Measurements from ENCODE around the gene COL27A1. TPM values are rescaled to one million over a fixed set of nuclear protein-coding genes. Genes with fewer than 3 reads are reported as not detected.
"Not testable (repeated sequence)": the region's sequence is repeated elsewhere in the genome, so short reads cannot be mapped to it uniquely, and the experiment has no call there.

Gene COL27A1
- total RNA-seq, 1 donor from 2014 or later, result 13.0 TPM

- H3K4me1 ChIP-seq, result peaks cover under 1% of the 10 kb centered on the region
- H3K36me3 ChIP-seq, result no peaks in the 10 kb centered on the region
- H3K27ac ChIP-seq, result no peak overlapping the region
- intact Hi-C loops (cut with DNase I), result no loop called here
- no peaks in the 10 kb centered on the region for H3K27me3 ChIP-seq (ENCODE audit: low read depth)
- no peak overlapping the region for H3K4me3 ChIP-seq
- DNase-seq (no peak), ATAC-seq (no peak)
- no peak for TF ChIP-seq CTCF (IDR thresholded peaks at IDR 0.05)
- H3K9me3 ChIP-seq, result no peaks in the 10 kb centered on the region
Measured at GRCh38 chr9:114124138-114124537, 31.2 kb upstream of the COL27A1 start.

- no peaks in the 10 kb centered on the region for H3K9me3 ChIP-seq
- H3K27me3 ChIP-seq (ENCODE audit: low read depth), result no peaks in the 10 kb centered on the region
- ATAC-seq (no peak), DNase-seq (no peak)
- no peaks in the 10 kb centered on the region for H3K36me3 ChIP-seq
- no peaks in the 10 kb centered on the region for H3K4me1 ChIP-seq
- intact Hi-C loops (cut with DNase I), result no loop called here
- H3K27ac ChIP-seq, result no peak overlapping the region
- no peak overlapping the region for H3K4me3 ChIP-seq
- TF ChIP-seq CTCF (IDR thresholded peaks at IDR 0.05), result no peak
Measured at GRCh38 chr9:114124666-114125475, 30.5 kb upstream of the COL27A1 start.

GRCh38 chr9:114125476-114126013 lies 29.8 kb upstream of the COL27A1 start:
- ATAC-seq, result no peak
- Histone ChIP-seq H3K4me1 (no peaks in the 10 kb centered on the region), H3K4me3 (no peak overlapping the region), H3K9me3 (no peaks in the 10 kb centered on the region), H3K27me3 (ENCODE audit: low read depth) (no peaks in the 10 kb centered on the region), H3K36me3 (no peaks in the 10 kb centered on the region), H3K27ac (no peak overlapping the region)
- no peak for DNase-seq
- TF ChIP-seq CTCF (IDR thresholded peaks at IDR 0.05), result no peak
- intact Hi-C loops (cut with DNase I), result no loop called here

GRCh38 chr9:114126247-114127060 lies 28.9 kb upstream of the COL27A1 start:
- ATAC-seq, result no peak

GRCh38 chr9:114128759-114129158 lies 26.6 kb upstream of the COL27A1 start:
- H3K36me3 ChIP-seq; H3K4me3 ChIP-seq; intact Hi-C loops (cut with DNase I); H3K27ac ChIP-seq; H3K9me3 ChIP-seq; DNase-seq; H3K27me3 ChIP-seq (ENCODE audit: low read depth); H3K4me1 ChIP-seq; ATAC-seq: not testable (repeated sequence)

More at GRCh38 chr9:114126247-114127060, 28.9 kb upstream of the COL27A1 start:
- Histone ChIP-seq H3K4me1 (no peaks in the 10 kb centered on the region), H3K27me3 (ENCODE audit: low read depth) (no peaks in the 10 kb centered on the region), H3K36me3 (no peaks in the 10 kb centered on the region), H3K27ac (no peak overlapping the region), H3K4me3 (no peak overlapping the region), H3K9me3 (no peaks in the 10 kb centered on the region)
- TF ChIP-seq CTCF (IDR thresholded peaks at IDR 0.05), result no peak
- intact Hi-C loops (cut with DNase I), result no loop called here
- no peak for DNase-seq
